ENCODE measurements around the gene ABCC9. TPM values are rescaled to one million over a fixed set of nuclear protein-coding genes. Genes with fewer than 3 reads are reported as not detected.

ABCC9 gene
- total RNA-seq, 3 donors from 2014 or later (not counting 1 experiment from before 2014, with no cell fraction given): 0.02 to 0.05 TPM; not detected in 1

DNA sequence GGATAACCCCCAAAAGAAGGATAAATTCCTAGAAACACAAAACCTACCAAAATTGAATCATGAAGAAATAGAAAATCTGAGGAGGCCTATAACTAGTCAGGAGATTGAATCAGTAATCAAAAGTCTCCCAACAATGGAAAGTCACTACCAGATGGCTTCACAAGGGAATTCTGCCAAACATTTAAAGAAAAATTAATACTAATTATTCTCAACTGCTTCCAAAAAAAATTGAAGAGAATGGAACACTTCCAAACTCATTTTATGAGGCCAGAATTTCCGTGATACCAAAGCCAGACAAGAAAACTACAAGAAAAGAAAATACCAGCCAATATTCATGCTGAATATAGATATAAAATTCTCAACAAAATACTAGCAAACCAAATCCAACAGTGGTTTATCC lies 7.8 kb upstream of the ABCC9 start:
- no CpG with 5 or more reads among the region's 1 CpG for WGBS (ENCODE audit: insufficient coverage)
- H3K27me3 ChIP-seq (ENCODE audit: control insufficient read depth, insufficient read depth, low read length): peaks cover under 1% of the 10 kb centered on the region

DNA sequence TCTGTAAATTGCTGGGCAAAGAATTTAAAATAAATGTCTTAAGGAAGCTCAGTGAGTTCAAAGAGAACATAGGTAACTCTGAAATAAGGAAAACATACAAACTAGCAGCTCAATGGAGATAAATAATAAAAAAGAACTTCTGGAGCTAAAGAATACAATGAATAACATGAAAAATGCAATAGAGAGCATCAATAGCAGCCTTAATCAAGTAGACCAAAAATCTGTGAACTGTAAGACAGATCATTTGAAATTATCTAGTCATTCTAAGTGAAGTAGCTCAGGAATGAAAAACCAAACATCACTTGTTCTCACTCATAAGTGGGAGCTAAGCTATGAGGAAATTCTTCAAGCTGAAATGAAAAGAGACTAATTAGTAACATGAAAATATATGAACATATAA lies 5.8 kb upstream of the ABCC9 start:
- peaks cover 8% of the 10 kb centered on the region for H3K9me3 ChIP-seq (ENCODE audit: control insufficient read depth, insufficient read depth, low read length)
- no peak overlapping the region for H3K4me3 Mint-ChIP-seq
- TF ChIP-seq, protein P1, sequence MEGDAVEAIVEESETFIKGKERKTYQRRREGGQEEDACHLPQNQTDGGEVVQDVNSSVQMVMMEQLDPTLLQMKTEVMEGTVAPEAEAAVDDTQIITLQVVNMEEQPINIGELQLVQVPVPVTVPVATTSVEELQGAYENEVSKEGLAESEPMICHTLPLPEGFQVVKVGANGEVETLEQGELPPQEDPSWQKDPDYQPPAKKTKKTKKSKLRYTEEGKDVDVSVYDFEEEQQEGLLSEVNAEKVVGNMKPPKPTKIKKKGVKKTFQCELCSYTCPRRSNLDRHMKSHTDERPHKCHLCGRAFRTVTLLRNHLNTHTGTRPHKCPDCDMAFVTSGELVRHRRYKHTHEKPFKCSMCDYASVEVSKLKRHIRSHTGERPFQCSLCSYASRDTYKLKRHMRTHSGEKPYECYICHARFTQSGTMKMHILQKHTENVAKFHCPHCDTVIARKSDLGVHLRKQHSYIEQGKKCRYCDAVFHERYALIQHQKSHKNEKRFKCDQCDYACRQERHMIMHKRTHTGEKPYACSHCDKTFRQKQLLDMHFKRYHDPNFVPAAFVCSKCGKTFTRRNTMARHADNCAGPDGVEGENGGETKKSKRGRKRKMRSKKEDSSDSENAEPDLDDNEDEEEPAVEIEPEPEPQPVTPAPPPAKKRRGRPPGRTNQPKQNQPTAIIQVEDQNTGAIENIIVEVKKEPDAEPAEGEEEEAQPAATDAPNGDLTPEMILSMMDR (IDR thresholded peaks at IDR 0.05): no peak
- H3K4me3 ChIP-seq (ENCODE audit: low read length): no peak overlapping the region
- no peaks in the 10 kb centered on the region for H3K36me3 ChIP-seq (ENCODE audit: control insufficient read depth, insufficient read depth, low read length)
- H3K27me3 ChIP-seq (ENCODE audit: control insufficient read depth, insufficient read depth, low read length): peaks cover 11% of the 10 kb centered on the region
- H3K36me3 Mint-ChIP-seq: peaks cover 11% of the 10 kb centered on the region
- DNase-seq (no peak), ATAC-seq (no peak)
- no peaks in the 10 kb centered on the region for H3K4me1 Mint-ChIP-seq
- no peaks in the 10 kb centered on the region for H3K4me1 ChIP-seq (ENCODE audit: control insufficient read depth, insufficient read depth, low read length)
- no peak overlapping the region for H3K27ac ChIP-seq (ENCODE audit: low read length)
- H3K27me3 Mint-ChIP-seq (ENCODE audit: low read depth in 2 of 2): peaks cover 15 to 17% of the 10 kb centered on the region in 2 donors
- H3K9me3 Mint-ChIP-seq: peaks cover 9 to 13% of the 10 kb centered on the region in 2 donors
- intact Hi-C loops (cut with micrococcal nuclease): no loop called here
- no peak overlapping the region for H3K27ac Mint-ChIP-seq

More for the DNA sequence above, 7.8 kb upstream of the ABCC9 start:
- H3K27me3 Mint-ChIP-seq (ENCODE audit: low read depth in 2 of 2): peaks cover 1 to 2% of the 10 kb centered on the region in 2 donors
- H3K36me3 Mint-ChIP-seq: peaks cover 11% of the 10 kb centered on the region
- TF ChIP-seq, protein P1 (IDR thresholded peaks at IDR 0.05): no peak
- intact Hi-C loops (cut with micrococcal nuclease): no loop called here
- no peak for ATAC-seq
- Histone ChIP-seq H3K4me1 (ENCODE audit: control insufficient read depth, insufficient read depth, low read length) (no peaks in the 10 kb centered on the region), H3K9me3 (ENCODE audit: control insufficient read depth, insufficient read depth, low read length) (peaks cover 8% of the 10 kb centered on the region), H3K36me3 (ENCODE audit: control insufficient read depth, insufficient read depth, low read length) (no peaks in the 10 kb centered on the region), H3K27ac (ENCODE audit: low read length) (no peak overlapping the region), H3K4me3 (ENCODE audit: low read length) (no peak overlapping the region)
- H3K27ac Mint-ChIP-seq: no peak overlapping the region
- no peak for DNase-seq
- no peak overlapping the region for H3K4me3 Mint-ChIP-seq
- peaks cover 9 to 16% of the 10 kb centered on the region in 2 donors for H3K9me3 Mint-ChIP-seq
- no peaks in the 10 kb centered on the region for H3K4me1 Mint-ChIP-seq

DNA sequence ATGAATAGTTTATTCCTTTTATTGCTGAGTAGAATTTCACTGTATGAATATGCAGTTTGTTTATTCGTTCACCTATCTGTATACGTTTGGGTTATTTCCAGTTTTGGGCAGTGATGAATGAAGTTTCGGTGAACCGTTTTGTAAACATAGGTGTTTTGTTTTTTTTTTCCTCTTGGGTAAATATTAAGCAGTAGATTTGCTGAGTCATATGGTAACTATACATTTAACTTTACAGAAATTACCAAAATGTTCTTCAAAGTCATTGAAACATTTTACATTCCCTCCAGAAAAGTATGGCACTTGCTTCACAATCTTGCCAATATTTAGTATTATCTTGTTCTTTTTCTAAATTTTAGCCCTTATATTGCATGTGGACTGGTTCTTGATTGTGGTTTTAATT lies 3.8 kb upstream of the ABCC9 start:
- Histone ChIP-seq H3K27me3 (ENCODE audit: control insufficient read depth, insufficient read depth, low read length) (peaks cover 21% of the 10 kb centered on the region), H3K4me3 (ENCODE audit: low read length) (no peak overlapping the region), H3K4me1 (ENCODE audit: control insufficient read depth, insufficient read depth, low read length) (peaks cover 5% of the 10 kb centered on the region), H3K9me3 (ENCODE audit: control insufficient read depth, insufficient read depth, low read length) (peaks cover 8% of the 10 kb centered on the region), H3K36me3 (ENCODE audit: control insufficient read depth, insufficient read depth, low read length) (no peaks in the 10 kb centered on the region), H3K27ac (ENCODE audit: low read length) (no peak overlapping the region)
- Mint-ChIP-seq H3K27ac (no peak overlapping the region), H3K27me3 (ENCODE audit: low read depth in 2 of 2) (peaks cover 23 to 37% of the 10 kb centered on the region in 2 donors), H3K9me3 (peaks cover 8% of the 10 kb centered on the region in 2 donors), H3K4me1 (no peaks in the 10 kb centered on the region), H3K4me3 (no peak overlapping the region), H3K36me3 (peaks cover 11% of the 10 kb centered on the region)
- TF ChIP-seq, protein P1 (IDR thresholded peaks at IDR 0.05): no peak
- intact Hi-C loops (cut with micrococcal nuclease): no loop called here
- no peak for ATAC-seq
- whole genome bisulfite sequencing (ENCODE audit: insufficient coverage): 85% methylated on average over 2 of the region's 4 CpGs
- no peak for DNase-seq

DNA sequence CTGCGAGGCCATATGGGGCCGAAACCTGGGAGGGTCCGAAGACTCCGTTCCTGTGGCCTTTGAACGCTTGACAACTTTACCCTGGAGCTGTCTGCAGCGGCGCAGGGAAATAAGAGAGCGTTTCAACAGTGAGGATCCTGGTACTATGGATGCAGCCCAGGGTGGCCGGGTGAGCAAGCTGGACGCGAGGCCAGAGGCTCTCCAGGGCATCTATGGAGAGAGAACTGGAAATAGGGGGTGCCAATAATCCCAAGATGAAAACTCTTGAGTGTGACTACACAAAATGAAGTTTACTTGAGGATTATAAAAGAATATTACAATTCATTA lies 1.1 kb upstream of the ABCC9 start:
- no peak overlapping the region for H3K4me3 ChIP-seq (ENCODE audit: low read length)
- H3K4me3 Mint-ChIP-seq: no peak overlapping the region
- H3K4me1 ChIP-seq (ENCODE audit: control insufficient read depth, insufficient read depth, low read length): peaks cover 5% of the 10 kb centered on the region
- TF ChIP-seq, protein P1 (IDR thresholded peaks at IDR 0.05): no peak
- H3K27me3 Mint-ChIP-seq (ENCODE audit: low read depth in 2 of 2): peaks cover 30 to 47% of the 10 kb centered on the region in 2 donors
- 42% methylated on average over 11 of the region's 11 CpGs for WGBS (ENCODE audit: insufficient coverage)
- no peaks in the 10 kb centered on the region for H3K36me3 ChIP-seq (ENCODE audit: control insufficient read depth, insufficient read depth, low read length)
- no peaks in the 10 kb centered on the region for H3K4me1 Mint-ChIP-seq
- H3K9me3 ChIP-seq (ENCODE audit: control insufficient read depth, insufficient read depth, low read length): peaks cover 8% of the 10 kb centered on the region
- peaks cover 27% of the 10 kb centered on the region for H3K27me3 ChIP-seq (ENCODE audit: control insufficient read depth, insufficient read depth, low read length)
- no peak overlapping the region for H3K27ac ChIP-seq (ENCODE audit: low read length)
- no peak overlapping the region for H3K27ac Mint-ChIP-seq
- intact Hi-C loops (cut with micrococcal nuclease): no loop called here
- H3K9me3 Mint-ChIP-seq: peaks cover 2% of the 10 kb centered on the region in 2 donors
- DNase-seq (no peak), ATAC-seq (no peak)
- H3K36me3 Mint-ChIP-seq: no peaks in the 10 kb centered on the region

All from natural killer cell (primary cell).